ENCODE results near the gene ADAP1.
"Not testable (repeated sequence)": the region's sequence is repeated elsewhere in the genome, so short reads cannot be mapped to it uniquely, and the experiment has no call there.

- not testable (repeated sequence) for TF ChIP-seq CTCF, POLR2A (IDR thresholded peaks at IDR 0.05)
These were observed 81.8 kb downstream of the ADAP1 start for GRCh38 chr7:872685-873084.
